Right lung (tissue), 5 donors: ENCODE results near the gene DAPL1. TPM values are rescaled to one million over a fixed set of nuclear protein-coding genes. Genes with fewer than 3 reads are reported as not detected.

ENCODE experiments used
- polyA plus RNA-seq, 5 donors: library from polyadenylated mRNA; unstranded; fragments of 120-200 nt; gene quantifications; one replicate each; pipeline versions ENCODE4 v1.2.1 to v1.2.3, GENCODE V29; 2013; ENCODE audit warnings: inconsistent platforms in 1 of 5, low replicate concordance in 1 of 5; ENCODE audit not compliant: insufficient read length in 5 of 5, insufficient read depth in 1 of 5

Gene DAPL1
- polyA plus RNA-seq, 5 donors, result 0.37 to 0.45 TPM; not detected in 3

Other genes starting within 250 kb of the DAPL1 start
- gene TANC1, start 173.3 kb downstream of the DAPL1 start, polyA plus RNA-seq, result 10 to 100 TPM; 39.5 to 59.6 (median 55.1) TPM